ENCODE data around the gene PDE4B. TPM values are rescaled to one million over a fixed set of nuclear protein-coding genes. Genes with fewer than 3 reads are reported as not detected.

The PDE4B gene
- total RNA-seq, 1 donor from 2014 or later: 0.57 TPM

DNA sequence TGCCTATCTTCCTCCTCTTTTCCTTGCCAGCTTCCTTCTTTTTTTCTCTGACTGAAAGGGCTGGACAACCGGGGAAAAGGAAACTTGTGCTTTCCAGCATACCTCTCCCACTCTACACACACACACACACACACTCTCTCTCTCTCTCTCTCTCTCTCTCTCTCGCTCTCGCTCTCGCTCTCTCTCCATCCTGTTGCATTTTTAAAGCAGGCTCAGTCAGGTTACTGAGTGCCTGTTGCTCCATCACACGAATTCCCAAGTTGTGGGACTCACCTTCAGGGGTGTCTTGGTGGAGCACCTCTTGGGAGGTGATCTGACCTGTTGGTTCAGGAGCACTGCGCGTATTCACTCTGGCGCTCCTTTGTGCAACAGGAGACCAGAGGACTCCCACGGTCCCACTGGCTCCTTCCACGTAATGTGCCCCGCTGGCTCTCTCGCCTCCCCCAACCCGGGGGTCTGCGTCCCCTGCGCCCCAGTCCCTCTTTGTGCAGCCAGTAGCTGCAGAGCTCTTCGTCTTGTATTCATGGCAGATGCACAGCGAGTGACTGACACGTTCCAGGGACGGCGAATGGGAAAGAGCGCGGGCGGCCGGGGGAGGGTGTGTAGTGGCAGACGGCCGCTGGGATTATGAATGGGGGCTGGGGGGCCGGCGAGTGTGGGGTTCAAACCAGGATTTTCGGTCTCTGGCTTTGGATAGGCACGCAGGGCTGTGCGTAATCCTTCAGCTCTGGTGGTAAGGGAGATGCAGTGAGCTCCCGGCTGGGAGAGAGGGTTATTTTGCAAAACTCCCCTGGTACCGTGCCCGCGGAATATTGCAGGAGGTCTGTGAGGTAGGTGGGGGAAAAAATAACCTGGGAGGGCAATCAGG, 660 bp upstream of the PDE4B start:
- H3K27me3 Mint-ChIP-seq (ENCODE audit: low read depth): peaks cover 64% of the 10 kb centered on the region
- H3K4me1 Mint-ChIP-seq (ENCODE audit: low read depth): peaks cover 12% of the 10 kb centered on the region
- H3K36me3 Mint-ChIP-seq (ENCODE audit: low read depth): peaks cover 3% of the 10 kb centered on the region
- peaks cover 17% of the 10 kb centered on the region for H3K9me3 Mint-ChIP-seq (ENCODE audit: low read depth)
- TF ChIP-seq CTCF (IDR thresholded peaks at IDR 0.05): no peak
- H3K27ac Mint-ChIP-seq (ENCODE audit: unreplicated experiment): no peak overlapping the region
- DNase-seq (ENCODE audit: low spot score): no peak
- H3K4me3 Mint-ChIP-seq (ENCODE audit: unreplicated experiment): peak overlapping the region; percentile 70

- DNase-seq (ENCODE audit: low spot score): no peak
- TF ChIP-seq CTCF (IDR thresholded peaks at IDR 0.05): no peak
- Mint-ChIP-seq H3K27me3 (ENCODE audit: low read depth) (peaks cover 60% of the 10 kb centered on the region), H3K36me3 (ENCODE audit: low read depth) (peaks cover 3% of the 10 kb centered on the region), H3K4me3 (ENCODE audit: unreplicated experiment) (peak overlapping the region; percentile 46), H3K27ac (ENCODE audit: unreplicated experiment) (no peak overlapping the region), H3K4me1 (ENCODE audit: low read depth) (peaks cover 12% of the 10 kb centered on the region), H3K9me3 (ENCODE audit: low read depth) (peaks cover 11% of the 10 kb centered on the region)
These were observed 651 bp downstream of the PDE4B start for GRCh38 chr1:65793359-65793732.

GRCh38 chr1:65795311-65795710, 2.6 kb downstream of the PDE4B start:
- TF ChIP-seq CTCF (IDR thresholded peaks at IDR 0.05): no peak
- H3K9me3 Mint-ChIP-seq (ENCODE audit: low read depth): peaks cover under 1% of the 10 kb centered on the region
- no peak for DNase-seq (ENCODE audit: low spot score)
- peaks cover 12% of the 10 kb centered on the region for H3K4me1 Mint-ChIP-seq (ENCODE audit: low read depth)
- no peak overlapping the region for H3K4me3 Mint-ChIP-seq (ENCODE audit: unreplicated experiment)
- peaks cover 62% of the 10 kb centered on the region for H3K27me3 Mint-ChIP-seq (ENCODE audit: low read depth)
- H3K36me3 Mint-ChIP-seq (ENCODE audit: low read depth): no peaks in the 10 kb centered on the region
- no peak overlapping the region for H3K27ac Mint-ChIP-seq (ENCODE audit: unreplicated experiment)

- H3K4me3 Mint-ChIP-seq (ENCODE audit: unreplicated experiment): no peak overlapping the region
- no peak for TF ChIP-seq CTCF (IDR thresholded peaks at IDR 0.05)
- no peak overlapping the region for H3K27ac Mint-ChIP-seq (ENCODE audit: unreplicated experiment)
- no peaks in the 10 kb centered on the region for H3K4me1 Mint-ChIP-seq (ENCODE audit: low read depth)
- no peaks in the 10 kb centered on the region for H3K9me3 Mint-ChIP-seq (ENCODE audit: low read depth)
- H3K27me3 Mint-ChIP-seq (ENCODE audit: low read depth): peaks cover 48% of the 10 kb centered on the region
- no peak for DNase-seq (ENCODE audit: low spot score)
- no peaks in the 10 kb centered on the region for H3K36me3 Mint-ChIP-seq (ENCODE audit: low read depth)
These were observed 6.9 kb downstream of the PDE4B start for GRCh38 chr1:65799601-65800000.

- H3K27ac Mint-ChIP-seq (ENCODE audit: unreplicated experiment): no peak overlapping the region
These were observed 11.9 kb downstream of the PDE4B start for GRCh38 chr1:65804584-65804983.

More at GRCh38 chr1:65804584-65804983, 11.9 kb downstream of the PDE4B start:
- no peak for TF ChIP-seq CTCF (IDR thresholded peaks at IDR 0.05)
- Mint-ChIP-seq H3K36me3 (ENCODE audit: low read depth) (no peaks in the 10 kb centered on the region), H3K27me3 (ENCODE audit: low read depth) (peaks cover 40% of the 10 kb centered on the region), H3K4me1 (ENCODE audit: low read depth) (no peaks in the 10 kb centered on the region), H3K9me3 (ENCODE audit: low read depth) (no peaks in the 10 kb centered on the region), H3K4me3 (ENCODE audit: unreplicated experiment) (no peak overlapping the region)
- DNase-seq (ENCODE audit: low spot score): no peak
